Glutamatergic neuron (in vitro differentiated cells): ENCODE measurements around the gene FOSL2. TPM values are rescaled to one million over a fixed set of nuclear protein-coding genes. Genes with fewer than 3 reads are reported as not detected.

ENCODE experiments used
- DNase-seq: peaks from one replicate; pipeline ENCODE4 v3.0.0; 2022
- H3K27ac Mint-ChIP-seq: one replicate; pipeline ENCODE4 v1.8.0; 2020; ENCODE audit warnings: mild to moderate bottlenecking, mixed read lengths, inconsistent platforms; ENCODE audit not compliant: unreplicated experiment
- H3K27me3 Mint-ChIP-seq: one replicate; pipeline ENCODE4 v1.8.0; 2020; ENCODE audit warnings: mild to moderate bottlenecking, moderate library complexity, mixed read lengths, inconsistent platforms; ENCODE audit not compliant: unreplicated experiment
- H3K36me3 Mint-ChIP-seq: one replicate; pipeline ENCODE4 v1.8.0; 2020; ENCODE audit warnings: mild to moderate bottlenecking, mixed read lengths, inconsistent platforms; ENCODE audit not compliant: unreplicated experiment
- H3K4me1 Mint-ChIP-seq: one replicate; pipeline ENCODE4 v1.8.0; 2020; ENCODE audit warnings: mild to moderate bottlenecking, low read depth, mixed read lengths, inconsistent platforms; ENCODE audit not compliant: unreplicated experiment
- H3K4me3 Mint-ChIP-seq: one replicate; pipeline ENCODE4 v1.8.0; 2020; ENCODE audit warnings: mild to moderate bottlenecking, mixed read lengths, inconsistent platforms; ENCODE audit not compliant: unreplicated experiment
- H3K9me3 Mint-ChIP-seq: one replicate; pipeline ENCODE4 v1.8.0; 2020; ENCODE audit warnings: mild to moderate bottlenecking, moderate library complexity, mixed read lengths, inconsistent platforms; ENCODE audit not compliant: unreplicated experiment
- CTCF ChIP-seq: fragments of 200-600 bp; sonication (generic); IDR thresholded peaks from one replicate; pipeline ENCODE4 v1.5.0; 2021; ENCODE audit not compliant: partially characterized antibody, unreplicated experiment
- total RNA-seq: library from RNA; stranded (reverse); fragmentation: NEBNext Ultra II Directional; extraction: Animal tissue kit (Norgen Biotek cat#: 25700); gene quantifications from one replicate; pipeline ENCODE4 v1.2.1, GENCODE V29; 2021; ENCODE audit not compliant: unreplicated experiment

FOSL2 gene
- total RNA-seq, 1 donor from 2014 or later: 2.6 TPM

- no peaks in the 10 kb centered on the region for H3K4me1 Mint-ChIP-seq
- H3K4me3 Mint-ChIP-seq: peak overlapping the region; percentile 92
- H3K27ac Mint-ChIP-seq: peak overlapping the region; percentile 82
- peaks cover 10% of the 10 kb centered on the region for H3K9me3 Mint-ChIP-seq
- H3K27me3 Mint-ChIP-seq: peaks cover 14% of the 10 kb centered on the region
- DNase-seq: peak; percentile 57
- no peak for TF ChIP-seq CTCF
- H3K36me3 Mint-ChIP-seq: no peaks in the 10 kb centered on the region
These were observed 1.7 kb upstream of the FOSL2 start for GRCh38 chr2:28390746-28391563.

GRCh38 chr2:28391564-28392296 lies 928 bp upstream of the FOSL2 start:
- no peaks in the 10 kb centered on the region for H3K36me3 Mint-ChIP-seq
- TF ChIP-seq CTCF: no peak
- peak overlapping the region; percentile 92 for H3K4me3 Mint-ChIP-seq
- DNase-seq: peak; percentile 68
- H3K27me3 Mint-ChIP-seq: peaks cover 13% of the 10 kb centered on the region
- no peaks in the 10 kb centered on the region for H3K4me1 Mint-ChIP-seq
- peak overlapping the region; percentile 82 for H3K27ac Mint-ChIP-seq
- peaks cover 10% of the 10 kb centered on the region for H3K9me3 Mint-ChIP-seq

- peak overlapping the region; percentile 73 for H3K4me3 Mint-ChIP-seq
- DNase-seq: peak; percentile 53
- no peaks in the 10 kb centered on the region for H3K4me1 Mint-ChIP-seq
These were observed 617 bp downstream of the FOSL2 start for GRCh38 chr2:28393114-28393836.

GRCh38 chr2:28394331-28394877 lies 1.7 kb downstream of the FOSL2 start:
- Mint-ChIP-seq H3K9me3 (peaks cover 10% of the 10 kb centered on the region), H3K4me1 (no peaks in the 10 kb centered on the region), H3K27me3 (peaks cover 13% of the 10 kb centered on the region), H3K4me3 (peak overlapping the region; percentile 63), H3K27ac (no peak overlapping the region), H3K36me3 (no peaks in the 10 kb centered on the region)
- no peak for DNase-seq
- no peak for TF ChIP-seq CTCF

More at GRCh38 chr2:28393114-28393836, 617 bp downstream of the FOSL2 start:
- no peak for TF ChIP-seq CTCF
- peaks cover 13% of the 10 kb centered on the region for H3K27me3 Mint-ChIP-seq
- no peak overlapping the region for H3K27ac Mint-ChIP-seq
- H3K36me3 Mint-ChIP-seq: no peaks in the 10 kb centered on the region
- H3K9me3 Mint-ChIP-seq: peaks cover 10% of the 10 kb centered on the region
